ENCODE results near the gene ZNF521. TPM values are rescaled to one million over a fixed set of nuclear protein-coding genes. Genes with fewer than 3 reads are reported as not detected.

ZNF521 gene
- total and polyA plus RNA-seq, 10 of the 15 experiments (the other 5 are each of a cell fraction or from before 2014, with no cell fraction given), result 0.02 to 0.05 (median 0.04) TPM; not detected in 6

DNA sequence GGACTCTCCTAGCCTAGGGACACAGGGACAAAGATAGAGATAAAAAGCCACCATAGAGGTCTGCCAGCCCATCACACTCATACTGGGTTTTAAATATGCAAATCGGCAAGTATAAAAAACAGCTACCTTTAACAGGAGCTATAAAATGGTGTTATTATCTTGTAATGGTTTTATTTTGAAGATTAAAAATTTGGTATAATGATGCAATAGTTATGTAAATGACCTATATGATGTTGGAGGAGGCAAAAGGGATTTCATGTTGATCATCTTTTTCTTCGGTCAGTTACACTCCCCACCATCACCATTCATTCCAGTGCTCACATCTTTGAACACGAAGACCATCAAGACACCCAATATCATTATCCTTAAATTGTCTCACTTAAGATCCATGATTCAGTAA, 11.2 kb downstream of the ZNF521 start (continued):
- TF ChIP-seq ZBTB4 (CRISPR knock-in tag; IDR thresholded peaks at IDR 0.05), result no peak
- no peak for TF ChIP-seq MLLT1 (IDR thresholded peaks at IDR 0.05)
- no peak for TF ChIP-seq ZSCAN29 (IDR thresholded peaks at IDR 0.05)
- no peak for TF ChIP-seq BCL11A (IDR thresholded peaks at IDR 0.05; ENCODE audit: low read depth, low read length)
- TF ChIP-seq HDGF (IDR thresholded peaks at IDR 0.05), result no peak
- TF ChIP-seq E2F4 (IDR thresholded peaks at IDR 0.05; ENCODE audit: low read depth, low read length), result no peak

DNA sequence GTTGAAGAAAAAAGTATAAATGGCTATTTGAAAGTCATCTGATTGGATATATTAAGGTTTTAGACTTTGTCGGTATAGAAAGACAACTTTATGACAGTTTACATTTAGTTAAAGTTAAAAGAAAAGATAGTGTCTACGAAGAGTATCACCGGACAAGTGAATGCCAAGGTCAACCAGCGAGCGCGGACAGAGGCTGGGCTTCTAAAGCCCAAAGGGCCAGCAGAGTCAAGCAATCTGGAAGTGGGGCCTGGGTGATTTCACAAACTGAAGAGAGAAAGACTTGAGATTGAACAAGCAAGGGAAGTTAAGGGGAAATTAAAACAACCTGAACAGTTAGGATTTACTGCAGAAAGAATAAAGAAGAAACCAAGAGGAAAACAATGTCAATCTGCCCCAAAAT, 16.3 kb downstream of the ZNF521 start:
- ChIA-PET SMC1A (ENCODE audit: uncharacterized antibody, unreplicated experiment) (no interaction called here), CTCF (no interaction called here), POLR2A (no interaction called here), RAD21 (ENCODE audit: unreplicated experiment) (no interaction called here)
- no peak overlapping the region for H3K27ac ChIP-seq (ENCODE audit: control insufficient read depth, insufficient read depth)
- H4K20me1 ChIP-seq (ENCODE audit: control insufficient read depth, insufficient read depth), result no peaks in the 10 kb centered on the region
- H3K27me3 ChIP-seq (replicated peaks in 1 of 2; ENCODE audit: control insufficient read depth in 2 of 2, insufficient read depth in 2 of 2, low read length in 1 of 2), result no peaks in the 10 kb centered on the region
- no peak overlapping the region for H3K4me2 ChIP-seq (ENCODE audit: control insufficient read depth, insufficient read depth)
- BruUV-seq (replicated peaks), result no TSS peak
- no peaks in the 10 kb centered on the region for H3K9me3 ChIP-seq (replicated peaks; ENCODE audit: control insufficient read depth, insufficient read depth, low read length)
- H2AFZ ChIP-seq (ENCODE audit: control insufficient read depth, low read depth, low read length), result no peak overlapping the region
- no peaks in the 10 kb centered on the region for H3K79me2 ChIP-seq (ENCODE audit: control insufficient read depth, insufficient read depth, low read length)
- no peak overlapping the region for H3K9ac ChIP-seq (ENCODE audit: control insufficient read depth, insufficient read depth, low read length)
- FAIRE-seq (no peak), ATAC-seq (no peak), DNase-seq (ENCODE audit: low read depth, low spot score) (no peak)
- WGBS (ENCODE audit: insufficient coverage, insufficient replicate concordance, low lambda C conversion rate, missing lambda C conversion rate), result 86% methylated on average over 6 of the region's 6 CpGs
- intact Hi-C loops (cut with micrococcal nuclease; ENCODE audit: unreplicated experiment) (no loop called here), in situ Hi-C loops (cut with MboI) (no loop called here)
- H3K4me1 ChIP-seq (ENCODE audit: control insufficient read depth, insufficient read depth, low read length), result no peaks in the 10 kb centered on the region
- TF ChIP-seq RAD51 (IDR thresholded peaks at IDR 0.05), result no peak
- no peak for TF ChIP-seq ATF7 (IDR thresholded peaks at IDR 0.05; ENCODE audit: low read depth)
- TF ChIP-seq MYB (IDR thresholded peaks at IDR 0.05; ENCODE audit: borderline replicate concordance, low read depth, low read length), result no peak
- TF ChIP-seq ZZZ3 (IDR thresholded peaks at IDR 0.05; ENCODE audit: control insufficient read depth, insufficient read length, low read depth), result no peak
- no peak for TF ChIP-seq SMAD5 (IDR thresholded peaks at IDR 0.05; ENCODE audit: low read depth)
- TF ChIP-seq ZNF207 (IDR thresholded peaks at IDR 0.05; ENCODE audit: borderline replicate concordance), result no peak
- TF ChIP-seq GATAD2B (conservative IDR thresholded peaks at IDR 0.05; ENCODE audit: low read depth), result no peak
- TF ChIP-seq SREBF2 (IDR thresholded peaks at IDR 0.05; ENCODE audit: low read length), result no peak
- TF ChIP-seq, protein P1, sequence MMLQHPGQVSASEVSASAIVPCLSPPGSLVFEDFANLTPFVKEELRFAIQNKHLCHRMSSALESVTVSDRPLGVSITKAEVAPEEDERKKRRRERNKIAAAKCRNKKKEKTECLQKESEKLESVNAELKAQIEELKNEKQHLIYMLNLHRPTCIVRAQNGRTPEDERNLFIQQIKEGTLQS (IDR thresholded peaks at IDR 0.05; ENCODE audit: borderline replicate concordance, extremely low read depth, low read depth, low read length), result no peak
- no peak for TF ChIP-seq STAT1 (conservative IDR thresholded peaks at IDR 0.05)
- TF ChIP-seq CHD4 (IDR thresholded peaks at IDR 0.05), result no peak
- no peak for TF ChIP-seq MYC (IDR thresholded peaks at IDR 0.05; ENCODE audit: insufficient read depth, insufficient read length, insufficient replicate concordance, low read length, severe bottlenecking)
- H3K36me3 ChIP-seq (ENCODE audit: control insufficient read depth in 2 of 2, insufficient read depth in 2 of 2, low read length in 1 of 2), result no peaks in the 10 kb centered on the region
- no peak overlapping the region for H3K4me3 ChIP-seq
